Activated T-cell treated with anti-CD3 and anti-CD28 coated beads for 1 hour (primary cell): Measurements from ENCODE around the gene TKT.

ENCODE experiments used
- DNase-seq: peaks from one replicate; pipeline ENCODE4 v3.0.0-alpha.2; 2020; ENCODE audit warnings: low read depth

The TKT gene

GRCh38 chr3:53225181-53225580 lies 30.6 kb downstream of the TKT start:
- no peak for DNase-seq

DNA sequence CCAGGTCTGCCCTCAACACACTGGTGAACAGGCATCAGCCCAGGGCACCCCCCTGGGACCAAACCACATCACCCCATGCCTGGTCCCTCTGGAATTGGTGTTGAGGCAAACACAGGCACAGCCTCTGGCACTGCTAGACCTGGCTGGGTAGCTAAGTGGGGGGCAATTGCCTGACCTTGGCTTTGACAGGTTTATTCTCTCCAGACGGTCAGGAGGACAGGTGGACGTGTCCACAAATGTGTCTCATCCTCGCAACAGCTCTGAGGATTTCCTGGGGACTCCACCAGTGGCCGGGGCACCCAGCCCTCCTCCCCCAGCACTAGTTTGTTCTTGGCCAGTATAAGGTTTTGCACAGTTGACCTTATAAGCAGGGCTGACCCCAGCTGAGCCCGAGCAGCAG lies 31.3 kb downstream of the TKT start:
- no peak for DNase-seq

- no peak for DNase-seq
Observed at GRCh38 chr3:53224026-53224425, 31.8 kb downstream of the TKT start.

DNA sequence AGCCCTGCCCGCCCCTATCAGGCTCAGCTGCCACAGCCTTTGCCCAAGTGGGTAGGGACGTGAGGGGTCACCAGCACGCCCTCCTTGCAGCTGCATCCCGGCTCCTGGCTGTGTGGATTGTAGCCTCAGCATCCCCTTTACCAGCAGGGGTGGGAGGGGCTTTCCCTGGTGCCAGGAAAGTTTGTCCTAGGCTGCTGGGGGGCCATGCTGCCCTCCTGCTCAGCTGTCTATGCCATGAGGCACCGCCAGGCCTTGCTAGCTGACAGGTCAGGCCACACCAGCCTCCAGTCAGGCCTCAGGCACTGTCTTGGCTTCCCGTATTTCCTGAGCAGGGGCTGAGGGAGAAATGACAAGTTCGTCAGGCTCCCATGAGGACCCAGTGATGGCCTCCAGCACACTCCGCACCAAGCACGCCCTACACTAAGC lies 32.3 kb downstream of the TKT start:
- DNase-seq = no peak

DNA sequence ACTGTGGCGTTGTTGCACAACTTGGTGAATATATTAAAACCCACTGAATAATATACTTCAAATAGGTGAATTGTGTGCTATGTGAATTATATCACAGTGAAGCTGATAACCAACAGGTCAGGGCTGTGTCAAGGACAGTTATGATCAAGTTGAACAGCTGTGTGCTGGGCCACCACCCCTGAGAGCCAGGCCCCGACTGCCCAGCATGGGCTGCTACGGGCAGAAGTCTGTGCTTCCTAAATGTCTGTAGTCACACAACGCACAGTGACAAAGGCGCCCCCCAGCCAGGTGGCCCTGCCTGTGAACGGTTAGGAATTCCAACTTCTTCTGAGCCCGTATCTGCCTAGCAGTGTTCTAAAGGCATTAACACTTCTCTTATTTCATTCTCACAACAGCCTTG lies 32.8 kb downstream of the TKT start:
- DNase-seq = no peak

DNA sequence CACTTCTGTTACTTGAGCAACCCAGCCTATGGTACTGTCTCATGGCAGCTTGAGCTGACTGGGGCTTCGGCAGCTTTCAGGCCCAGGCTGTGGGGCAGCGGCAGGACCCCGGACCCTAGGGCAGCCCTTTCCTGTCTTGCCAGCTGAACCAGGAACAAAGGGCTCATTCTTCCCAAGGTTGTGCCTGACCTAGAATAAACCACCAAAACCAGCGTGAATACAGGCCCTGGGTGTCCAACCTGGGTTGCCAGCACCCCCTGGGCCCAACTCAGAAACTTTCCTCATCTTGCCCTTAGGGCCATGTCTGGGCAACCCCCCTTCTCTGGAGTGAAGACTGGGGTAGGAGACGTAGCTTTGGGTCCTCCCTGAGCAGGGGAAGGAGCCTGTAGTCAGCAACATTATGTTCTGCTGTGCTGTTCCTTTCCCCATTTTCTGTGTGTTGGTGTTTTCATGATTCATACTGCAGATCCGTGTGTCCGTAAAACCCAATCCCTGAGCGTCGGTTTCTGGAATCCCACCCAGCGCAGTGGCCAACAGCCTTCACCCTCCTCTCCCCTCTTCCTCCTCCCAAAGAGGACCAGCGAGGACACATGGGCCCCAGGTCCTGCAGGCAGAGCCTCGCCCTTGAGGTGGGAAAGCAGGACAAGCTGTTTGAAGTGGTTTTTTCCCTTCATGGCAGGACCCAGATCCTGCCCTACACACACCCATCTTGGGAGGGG lies 33.5 kb downstream of the TKT start:
- no peak for DNase-seq

- DNase-seq = no peak
Observed at GRCh38 chr3:53221827-53222182, 34.0 kb downstream of the TKT start.

- no peak for DNase-seq
Observed at GRCh38 chr3:53221345-53221744, 34.5 kb downstream of the TKT start.

DNA sequence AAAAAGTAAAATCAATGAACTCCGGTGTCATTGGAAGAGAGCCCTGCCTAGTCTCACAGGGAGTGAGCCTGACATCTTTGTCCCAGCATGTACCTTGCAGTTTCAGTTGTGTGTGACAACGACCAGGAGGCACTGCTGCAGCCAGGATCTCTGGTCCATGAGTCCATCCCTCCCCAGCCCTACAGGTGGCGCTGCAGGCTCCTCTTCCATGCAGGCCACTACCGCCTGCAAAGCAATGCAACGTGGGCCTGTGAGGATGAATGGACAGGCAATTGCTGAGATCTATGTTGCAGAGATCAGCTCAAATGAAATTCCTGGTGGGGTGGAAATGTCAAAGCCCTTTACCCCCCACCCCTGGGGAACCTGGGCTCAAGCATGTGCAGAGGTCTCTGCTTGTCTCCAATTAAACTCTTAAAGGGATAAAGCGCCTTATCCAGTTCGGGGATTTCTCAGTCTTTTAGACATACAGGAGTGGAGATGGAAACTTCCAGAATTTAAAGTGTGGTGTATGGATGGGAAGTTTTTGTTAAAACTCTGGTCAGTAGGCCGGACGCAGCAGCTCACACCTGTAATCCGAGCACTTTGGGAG lies 35.8 kb downstream of the TKT start:
- DNase-seq = peak; percentile 74

GRCh38 chr3:53218131-53218530 lies 37.7 kb downstream of the TKT start:
- DNase-seq = no peak

DNA sequence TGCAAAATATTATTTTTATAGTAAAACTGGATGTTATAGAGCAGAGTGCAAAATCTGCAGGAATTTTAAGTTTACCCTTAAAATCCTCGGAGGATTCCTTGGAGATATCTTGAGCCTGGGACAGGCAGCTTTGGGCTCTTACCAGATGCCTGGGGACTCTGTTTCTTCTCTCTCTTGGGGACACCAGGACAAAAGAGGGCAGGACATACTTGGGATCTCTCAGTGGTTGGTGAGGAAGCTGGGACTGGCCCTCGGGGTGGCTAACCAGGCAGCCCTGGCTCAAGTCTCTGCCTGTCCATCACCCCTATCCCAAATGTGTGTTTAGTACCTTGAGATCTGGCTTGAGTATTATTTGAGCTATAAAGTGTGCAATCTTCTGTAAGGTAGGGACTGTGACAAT lies 38.6 kb downstream of the TKT start:
- no peak for DNase-seq

GRCh38 chr3:53216723-53217122 lies 39.1 kb downstream of the TKT start:
- DNase-seq = no peak

GRCh38 chr3:53215816-53216215 lies 40.0 kb downstream of the TKT start:
- no peak for DNase-seq

- no peak for DNase-seq
Observed at GRCh38 chr3:53213276-53213675, 42.5 kb downstream of the TKT start.

- DNase-seq = no peak
Observed at GRCh38 chr3:53211706-53212702, 43.8 kb downstream of the TKT start.

DNA sequence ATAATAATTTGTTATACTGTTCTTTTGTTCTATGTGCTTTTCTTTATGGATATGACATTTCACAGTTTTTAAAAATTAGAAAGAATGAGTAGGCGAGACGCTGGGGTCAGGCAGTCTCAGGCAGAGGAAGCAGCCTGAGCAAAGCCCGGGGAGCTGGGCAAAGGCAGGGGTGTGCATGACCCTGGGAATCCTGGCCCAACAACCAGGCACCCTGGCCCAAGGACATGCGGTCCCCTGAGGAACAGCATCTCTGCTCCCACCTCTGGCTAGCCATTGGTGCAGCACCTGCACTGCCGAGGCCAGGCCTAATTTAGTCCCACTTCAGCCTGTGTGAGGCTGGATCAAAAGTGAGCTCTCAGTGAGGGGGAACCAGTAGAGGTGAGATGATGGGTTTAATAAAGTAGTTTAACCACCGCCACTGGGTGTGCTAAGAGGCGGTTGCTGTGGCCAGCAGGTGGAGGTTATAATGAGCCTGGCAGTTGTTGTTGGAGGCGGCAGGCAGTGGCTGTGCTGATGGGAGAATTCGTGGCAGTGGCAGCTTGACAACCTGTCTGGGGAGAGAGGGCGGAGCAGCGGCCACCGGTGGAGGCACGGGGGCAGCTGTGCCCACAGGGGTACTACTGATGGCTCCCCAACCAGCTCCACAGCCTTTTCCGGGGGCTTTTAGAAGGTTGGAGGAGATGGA lies 53.3 kb downstream of the TKT start:
- DNase-seq = no peak

- DNase-seq = no peak
Observed at GRCh38 chr3:53200501-53201498, 55.0 kb downstream of the TKT start.

- no peak for DNase-seq
Observed at GRCh38 chr3:53199834-53200233, 56.0 kb downstream of the TKT start.

GRCh38 chr3:53198996-53199395 lies 56.8 kb downstream of the TKT start:
- DNase-seq = no peak

- no peak for DNase-seq
Observed at GRCh38 chr3:53198256-53198977, 57.4 kb downstream of the TKT start.
